Endothelial cell of umbilical vein (primary cell): ENCODE data around the gene NDUFB4. TPM values are rescaled to one million over a fixed set of nuclear protein-coding genes. Genes with fewer than 3 reads are reported as not detected.

Experiments used
- BruUV-seq: library from RNA; stranded (reverse); fragments of 400-500 nt; replicated peaks from 2 replicates; lab custom pipeline; 2021; lab: Mats Ljungman, UMichigan
- CTCF ChIA-PET: fragments of 300-600, 350-600 bp; sonication (Branson Sonifier 250); formaldehyde crosslinking; loops from one replicate; lab custom pipeline; 2021; ENCODE audit warnings: antibody characterized with exemption, inconsistent platforms; lab: Charles Lee
- POLR2A ChIA-PET: fragments of 300-600, 350-600 bp; sonication (Branson Sonifier 250); formaldehyde crosslinking; loops from one replicate; lab custom pipeline; 2021; ENCODE audit warnings: antibody characterized with exemption, inconsistent platforms; lab: Charles Lee
- DNase-seq: peaks from one replicate; pipeline ENCODE4 v3.0.0-alpha.2; 2011; ENCODE audit warnings: low read depth, low spot score
- FAIRE-seq: peaks from 2 replicates; lab custom pipeline; 2011; peaks lifted over from hg19 to GRCh38; lab: Jason Lieb, UNC
- H2AFZ ChIP-seq: 2 replicates; pipeline ENCODE4 v1.6.0; 2012; ENCODE audit warnings: low read depth, low read length, control low read depth, inconsistent platforms
- H3K27ac ChIP-seq: 2 replicates; pipeline ENCODE4 v1.5.1; 2011; ENCODE audit warnings: low read depth, mild to moderate bottlenecking, control low read depth, low read length, moderate library complexity; ENCODE audit not compliant: insufficient read depth
- H3K27me3 ChIP-seq, 2 experiments: 2 replicates each; pipeline versions ENCODE4 v1.6.0 to v1.6.1; 2011; ENCODE audit warnings: low read length in 2 of 2, mixed read lengths in 1 of 2; ENCODE audit not compliant: control insufficient read depth in 2 of 2, insufficient read depth in 2 of 2
- H3K36me3 ChIP-seq, 2 experiments: 2 replicates in 1 of 2; 3 replicates in 1 of 2; pipeline ENCODE4 v1.5.1; 2011; ENCODE audit warnings: low read length in 2 of 2, mild to moderate bottlenecking in 1 of 2, moderate library complexity in 1 of 2; ENCODE audit not compliant: control insufficient read depth in 2 of 2, insufficient read depth in 2 of 2; ENCODE audit errors: extremely low read depth in 1 of 2
- H3K4me1 ChIP-seq: 3 replicates; pipeline ENCODE4 v1.5.1; 2011; ENCODE audit warnings: mild to moderate bottlenecking, low read length; ENCODE audit not compliant: control insufficient read depth, insufficient read depth; ENCODE audit errors: extremely low read depth
- H3K4me2 ChIP-seq: 2 replicates; pipeline ENCODE4 v1.6.1; 2011; ENCODE audit warnings: low read length, control low read depth, mixed read lengths; ENCODE audit not compliant: insufficient read depth
- H3K4me3 ChIP-seq, 3 experiments: fragments of 200-600 bp in 1 of 3; sonication (generic), shearing (Covaris generic) in 1 of 3; replicated peaks in 1 of 3; 2 replicates each; pipeline ENCODE4 v1.5.1; 2011 to 2016; ENCODE audit warnings: control low read depth in 3 of 3, low read length in 3 of 3, mild to moderate bottlenecking in 2 of 3, inconsistent platforms in 1 of 3, low read depth in 1 of 3, moderate library complexity in 1 of 3; ENCODE audit not compliant: insufficient read depth in 1 of 3
- H3K79me2 ChIP-seq: 2 replicates; pipeline ENCODE4 v1.6.0; 2012; ENCODE audit warnings: low read length, inconsistent platforms; ENCODE audit not compliant: control insufficient read depth, insufficient read depth
- H3K9ac ChIP-seq: replicated peaks from 2 replicates; pipeline ENCODE3; 2011; ENCODE audit warnings: low read length, control low read depth; ENCODE audit not compliant: insufficient read depth; ENCODE audit errors: extremely low read depth
- H3K9me1 ChIP-seq: replicated peaks from 3 replicates; pipeline ENCODE4 v1.6.0; 2011; ENCODE audit warnings: mild to moderate bottlenecking, low read length; ENCODE audit not compliant: control insufficient read depth, insufficient read depth; ENCODE audit errors: extremely low read depth
- H3K9me3 ChIP-seq: replicated peaks from 2 replicates; pipeline ENCODE4 v1.5.1; 2012; ENCODE audit warnings: low read length, inconsistent platforms; ENCODE audit not compliant: control insufficient read depth, insufficient read depth
- H4K20me1 ChIP-seq: replicated peaks from 2 replicates; pipeline ENCODE3; 2011; ENCODE audit warnings: mild to moderate bottlenecking, low read length; ENCODE audit not compliant: control insufficient read depth, insufficient read depth; ENCODE audit errors: extremely low read depth
- CTCF ChIP-seq, 2 donors: IDR thresholded peaks; 1 replicate in 1 of 2; 2 replicates in 1 of 2; pipeline ENCODE4 v1.5.1; 2011; ENCODE audit warnings: low read length in 2 of 2, mild to moderate bottlenecking in 2 of 2, moderate library complexity in 2 of 2, control low read depth in 1 of 2, inconsistent platforms in 1 of 2, low read depth in 1 of 2; ENCODE audit not compliant: insufficient read depth in 1 of 2; ENCODE audit errors: extremely low read depth in 1 of 2
- EZH2 ChIP-seq: IDR thresholded peaks from 2 replicates; pipeline ENCODE4 v1.6.1; 2012; ENCODE audit warnings: borderline replicate concordance, low read depth, mild to moderate bottlenecking, moderate library complexity, low read length, inconsistent platforms; ENCODE audit not compliant: severe bottlenecking
- FOS ChIP-seq: IDR thresholded peaks from 2 replicates; pipeline ENCODE4 v1.6.1; 2011; ENCODE audit warnings: mild to moderate bottlenecking, low read length, moderate library complexity, borderline replicate concordance; ENCODE audit not compliant: insufficient read depth
- GATA2 ChIP-seq: IDR thresholded peaks from 2 replicates; pipeline ENCODE4 v1.7.0; 2011; ENCODE audit warnings: low read depth, mild to moderate bottlenecking, moderate library complexity, mixed read lengths, low read length; ENCODE audit not compliant: insufficient read length, insufficient read depth
- JUN ChIP-seq: IDR thresholded peaks from 2 replicates; pipeline ENCODE4 v1.6.1; 2011; ENCODE audit warnings: borderline replicate concordance, low read depth; ENCODE audit not compliant: insufficient read length, insufficient read depth
- MAX ChIP-seq: IDR thresholded peaks from 2 replicates; pipeline ENCODE4 v1.6.1; 2011; ENCODE audit not compliant: insufficient read depth, insufficient read length
- MYC ChIP-seq: IDR thresholded peaks from one replicate; pipeline ENCODE4 v1.6.1; 2011; ENCODE audit warnings: mild to moderate bottlenecking, low read depth, low read length
- POLR2A ChIP-seq: IDR thresholded peaks from 2 replicates; pipeline ENCODE4 v1.6.1; 2012; ENCODE audit warnings: low read depth, mild to moderate bottlenecking, control low read depth, low read length
- POLR2AphosphoS5 ChIP-seq: IDR thresholded peaks from 2 replicates; pipeline ENCODE4 v1.6.1; 2012; ENCODE audit warnings: low read depth, mild to moderate bottlenecking, control low read depth, low read length, moderate library complexity; ENCODE audit not compliant: insufficient read depth
- dilution Hi-C: fragments of 300-500 bp; cut with MboI; formaldehyde crosslinking; loops from one replicate; pipeline ENCODE4 v1.15.0; 2019; ENCODE audit warnings: low sequenced_read_pairs; ENCODE audit not compliant: extremely low pct_ligation_motif_present
- intact Hi-C: fragments of 100-400 bp; cut with micrococcal nuclease; formaldehyde crosslinking; loops from one replicate; pipeline ENCODE4 v1.10.0; 2022
- polyA plus RNA-seq, 4 experiments: library from polyadenylated mRNA; depleted of rRNA in 3 of 4; stranded (reverse) in 3 of 4; unstranded in 1 of 4; fragments of >200 nt; gene quantifications; 2 replicates each; pipeline versions ENCODE4 v1.2.1 to v1.2.3, GENCODE V29; 2011 to 2012; ENCODE audit warnings: missing spikeins in 1 of 4
- total RNA-seq: library from RNA; stranded (reverse); gene quantifications from 2 replicates; pipeline ENCODE4 v1.2.3, GENCODE V29; 2021

NDUFB4 gene
- total and polyA plus RNA-seq, 2 donors (not counting 3 experiments of a cell fraction or from before 2014, with no cell fraction given), result 140 to 191 TPM

GRCh38 chr3:120567370-120568201 is 28.6 kb upstream of the NDUFB4 start:
- intact Hi-C loops, result no loop called here
- CTCF ChIA-PET, result interaction anchor here (0.8 to 9.0 kb wide), 30 partner anchors 9 to 962 kb away, joined by 3 to 228 read pairs (median 4); partner anchors contain the start of genes GTF2E1, NDUFB4 and RABL3
- Histone ChIP-seq H3K9ac (no peak overlapping the region), H2AFZ (peak overlapping the region; percentile 60), H3K79me2 (no peaks in the 10 kb centered on the region), H3K27ac (no peak overlapping the region), H3K4me1 (no peaks in the 10 kb centered on the region), H3K36me3 (no peaks in the 10 kb centered on the region), H3K9me3 (no peaks in the 10 kb centered on the region), H3K4me3 (peak overlapping the region in 1 of 3 experiments; percentile 21), H3K4me2 (peak overlapping the region; percentile 44), H3K27me3 (no peaks in the 10 kb centered on the region), H3K9me1 (no peaks in the 10 kb centered on the region), H4K20me1 (no peaks in the 10 kb centered on the region)
- TF ChIP-seq MAX (no peak), POLR2A (no peak), CTCF (IDR thresholded peaks at IDR 0.05; ENCODE audit: extremely low read depth in 1 of 2, insufficient read depth in 1 of 2, low read depth in 1 of 2, low read length in 2 of 2) (peak; percentile 14 to 23)
- POLR2A ChIA-PET, result interaction anchor here (0.9 kb wide), 1 partner anchor 111 kb away, joined by 3 read pairs; no protein-coding TSS in a partner anchor
- peak; percentile 66 for FAIRE-seq
- no TSS peak for BruUV-seq
- dilution Hi-C loops, result no loop called here
- DNase-seq, result peak; percentile 70

- H3K9me1 ChIP-seq, result no peaks in the 10 kb centered on the region
- no peaks in the 10 kb centered on the region for H3K36me3 ChIP-seq
- no peak overlapping the region for H3K4me3 ChIP-seq
- H3K79me2 ChIP-seq, result no peaks in the 10 kb centered on the region
- intact Hi-C loops (no loop called here), dilution Hi-C loops (no loop called here)
- H3K9ac ChIP-seq, result no peak overlapping the region
- H3K4me2 ChIP-seq, result no peak overlapping the region
- no peaks in the 10 kb centered on the region for H3K9me3 ChIP-seq
- ChIA-PET POLR2A (no interaction called here), CTCF (interaction anchor here (1.0 to 9.0 kb wide), 20 partner anchors 10 to 324 kb away, joined by 3 to 228 read pairs (median 6); partner anchors contain the start of genes GTF2E1, NDUFB4 and RABL3)
- peak overlapping the region; percentile 60 for H2AFZ ChIP-seq
- DNase-seq, result no peak
- no TSS peak for BruUV-seq
- TF ChIP-seq CTCF (IDR thresholded peaks at IDR 0.05; ENCODE audit: extremely low read depth in 1 of 2, insufficient read depth in 1 of 2, low read depth in 1 of 2, low read length in 2 of 2) (no peak), EZH2 (no peak), JUN (no peak), MAX (no peak), FOS (no peak), POLR2AphosphoS5 (no peak), POLR2A (no peak), GATA2 (no peak), MYC (no peak)
- no peaks in the 10 kb centered on the region for H4K20me1 ChIP-seq
- H3K27ac ChIP-seq, result no peak overlapping the region
- H3K27me3 ChIP-seq, result no peaks in the 10 kb centered on the region
- H3K4me1 ChIP-seq, result no peaks in the 10 kb centered on the region
- FAIRE-seq, result no peak
Observed at GRCh38 chr3:120568202-120568531, 28.0 kb upstream of the NDUFB4 start.
